Cardiac septum (tissue), 1 donor: Measurements from ENCODE around the gene TMPRSS9. TPM values are rescaled to one million over a fixed set of nuclear protein-coding genes. Genes with fewer than 3 reads are reported as not detected.
"Not testable (repeated sequence)": the region's sequence is repeated elsewhere in the genome, so short reads cannot be mapped to it uniquely, and the experiment has no call there.

Experiments
- DNase-seq: peaks from one replicate; pipeline ENCODE4 v3.0.0-alpha.2; 2020; ENCODE audit warnings: low spot score
- intact Hi-C: fragments of 100-400 bp; cut with DNase I; formaldehyde crosslinking; loops from one replicate; pipeline ENCODE4 v1.14.0; 2022
- total RNA-seq: library from RNA; stranded (reverse); fragmentation: NEBNext Ultra II Directional; extraction: Animal tissue kit (Norgen Biotek cat#: 25700); gene quantifications from one replicate; pipeline ENCODE4 v1.2.1, GENCODE V29; 2021
- donor health status: DM: no; HTN: no; CAD: no.

Gene TMPRSS9
- total RNA-seq, 1 donor from 2014 or later: not detected

DNA sequence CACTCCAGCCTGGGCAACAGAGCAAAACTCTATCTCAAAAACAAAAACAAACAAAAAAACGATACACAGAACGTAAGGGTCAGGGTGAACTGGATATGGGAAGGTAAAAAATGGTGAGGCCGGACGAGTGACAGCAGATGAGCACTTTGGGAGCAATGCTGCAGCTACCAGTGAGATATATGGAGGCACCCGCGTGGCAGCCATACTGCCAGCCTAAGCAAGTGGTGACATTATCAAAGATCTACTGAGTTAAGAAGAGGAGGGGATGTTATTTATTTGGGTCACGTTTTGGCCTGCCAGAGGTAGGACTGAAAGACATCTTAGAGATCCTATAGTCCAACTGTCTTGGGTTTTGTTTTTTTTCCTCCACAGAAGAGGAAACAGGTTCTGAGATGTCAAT, 53.1 kb downstream of the TMPRSS9 start:
- no peak for DNase-seq
- intact Hi-C loops: no loop called here

- DNase-seq: no peak
- intact Hi-C loops: no loop called here
Measured at GRCh38 chr19:2413629-2414028, 53.6 kb downstream of the TMPRSS9 start.

DNA sequence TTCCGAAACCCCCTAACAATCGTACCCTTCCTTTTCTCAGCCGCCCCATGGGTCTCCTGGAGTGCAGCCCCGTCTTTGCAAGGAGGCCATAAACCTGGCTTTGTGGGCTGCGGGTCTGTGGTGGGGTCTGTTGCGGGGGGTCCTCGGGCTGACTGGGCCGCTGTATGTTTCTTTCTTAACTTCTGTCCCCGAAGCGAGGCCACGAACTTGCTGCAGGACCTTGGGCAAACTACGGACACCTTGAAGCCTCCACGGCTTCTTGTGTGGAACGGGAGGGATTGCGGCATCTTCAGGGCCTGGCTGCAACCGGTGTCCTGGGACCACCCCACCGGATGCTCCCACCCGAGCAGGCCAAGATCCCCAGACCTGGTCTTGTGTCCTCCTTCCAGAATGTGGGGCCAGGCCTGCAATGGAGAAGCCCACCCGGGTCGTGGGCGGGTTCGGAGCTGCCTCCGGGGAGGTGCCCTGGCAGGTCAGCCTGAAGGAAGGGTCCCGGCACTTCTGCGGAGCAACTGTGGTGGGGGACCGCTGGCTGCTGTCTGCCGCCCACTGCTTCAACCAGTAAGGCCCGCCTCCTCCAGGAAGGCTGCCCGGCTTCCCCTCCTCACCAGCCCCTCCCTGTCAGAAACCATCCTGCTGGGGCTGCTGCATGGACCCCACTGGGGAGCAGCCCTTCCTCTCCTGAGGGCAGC, 55.4 kb downstream of the TMPRSS9 start:
- no peak for DNase-seq
- intact Hi-C loops: no loop called here

DNA sequence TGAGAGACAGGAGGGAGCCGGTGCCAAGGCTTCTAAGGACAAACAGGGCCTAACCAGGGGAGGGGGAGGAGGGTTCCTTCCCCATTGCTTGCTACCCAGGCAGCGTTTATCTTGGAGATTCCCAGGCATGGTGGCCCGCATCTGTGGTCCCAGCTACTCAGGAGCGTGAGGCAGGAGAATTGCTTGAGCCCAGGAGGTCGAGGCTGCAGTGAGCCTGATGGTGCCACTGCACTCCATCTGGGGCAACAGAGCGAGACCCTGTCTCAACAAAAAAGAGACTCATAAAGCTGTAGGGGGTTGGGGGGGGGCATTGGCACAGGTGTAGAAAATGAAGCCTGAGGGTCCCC, 55.9 kb downstream of the TMPRSS9 start:
- no peak for DNase-seq
- intact Hi-C loops: no loop called here

GRCh38 chr19:2416321-2417097, 56.4 kb downstream of the TMPRSS9 start:
- DNase-seq: no peak

GRCh38 chr19:2417436-2417835, 57.4 kb downstream of the TMPRSS9 start:
- DNase-seq, intact Hi-C loops: not testable (repeated sequence)

More at GRCh38 chr19:2416321-2417097, 56.4 kb downstream of the TMPRSS9 start:
- intact Hi-C loops: no loop called here

DNA sequence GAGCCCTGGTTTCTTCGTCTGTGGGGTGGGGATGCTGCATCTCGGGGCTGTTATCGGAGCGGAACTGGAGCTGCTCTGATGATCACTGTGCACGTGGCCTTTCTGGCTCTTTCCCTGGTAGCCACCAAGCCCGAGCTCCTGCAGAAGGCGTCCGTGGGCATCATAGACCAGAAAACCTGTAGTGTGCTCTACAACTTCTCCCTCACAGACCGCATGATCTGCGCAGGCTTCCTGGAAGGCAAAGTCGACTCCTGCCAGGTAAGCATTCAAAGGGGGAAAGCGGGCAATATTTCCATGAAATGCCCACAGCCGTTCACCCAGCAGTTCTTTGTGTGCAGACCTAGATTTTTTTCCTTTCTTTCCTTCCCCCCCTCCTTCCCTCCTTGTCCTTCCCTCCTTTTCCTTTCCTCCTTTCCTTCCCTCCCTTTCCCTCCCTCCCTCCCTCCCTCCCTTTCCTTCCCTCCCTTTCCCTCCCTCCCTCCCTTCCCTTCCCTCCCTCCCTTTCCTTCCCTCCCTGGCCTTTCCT, 57.9 kb downstream of the TMPRSS9 start:
- no peak for DNase-seq
- intact Hi-C loops: no loop called here

DNA sequence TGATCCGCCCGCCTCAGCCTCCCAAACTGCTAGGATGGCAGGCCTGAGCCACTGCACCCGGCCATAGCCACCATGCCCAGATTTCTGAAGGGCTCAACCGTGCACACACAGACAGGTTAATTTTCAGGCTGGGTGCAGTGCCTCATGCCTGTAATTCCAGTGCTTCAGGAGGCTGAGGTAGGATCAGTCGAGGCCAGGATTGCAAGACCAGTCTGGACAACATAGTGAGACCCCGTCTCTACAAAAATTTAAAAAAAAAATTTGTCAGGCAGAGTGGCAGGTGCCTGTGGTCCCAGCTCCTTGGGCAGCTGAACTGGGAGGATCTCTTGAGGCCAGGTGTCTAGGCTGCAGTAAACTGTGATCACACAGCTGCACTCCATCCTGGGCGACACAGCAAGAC, 59.7 kb downstream of the TMPRSS9 start:
- intact Hi-C loops: no loop called here
- DNase-seq: no peak

- no peak for DNase-seq
- intact Hi-C loops: no loop called here
Measured at GRCh38 chr19:2420490-2420889, 60.4 kb downstream of the TMPRSS9 start.

DNA sequence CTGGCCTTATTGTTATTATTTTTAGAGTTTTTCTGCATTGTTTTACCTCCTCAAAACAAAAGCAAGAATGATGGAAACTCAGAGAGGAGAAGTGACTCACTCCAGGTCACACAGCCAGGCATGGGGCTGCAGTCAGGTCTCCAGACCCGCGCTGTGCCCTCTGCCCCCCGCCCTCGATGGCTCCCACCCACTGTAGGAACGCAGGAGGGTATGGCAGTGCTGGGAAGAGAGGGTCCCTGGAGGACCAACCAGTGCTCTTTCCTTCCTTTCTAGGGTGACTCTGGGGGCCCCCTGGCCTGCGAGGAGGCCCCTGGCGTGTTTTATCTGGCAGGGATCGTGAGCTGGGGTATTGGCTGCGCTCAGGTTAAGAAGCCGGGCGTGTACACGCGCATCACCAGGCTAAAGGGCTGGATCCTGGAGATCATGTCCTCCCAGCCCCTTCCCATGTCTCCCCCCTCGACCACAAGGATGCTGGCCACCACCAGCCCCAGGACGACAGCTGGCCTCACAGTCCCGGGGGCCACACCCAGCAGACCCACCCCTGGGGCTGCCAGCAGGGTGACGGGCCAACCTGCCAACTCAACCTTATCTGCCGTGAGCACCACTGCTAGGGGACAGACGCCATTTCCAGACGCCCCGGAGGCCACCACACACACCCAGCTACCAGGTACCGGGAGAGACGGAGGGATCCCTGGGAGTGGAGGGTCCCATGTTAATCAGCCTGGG, 61.7 kb downstream of the TMPRSS9 start:
- intact Hi-C loops: no loop called here
- DNase-seq: no peak

DNA sequence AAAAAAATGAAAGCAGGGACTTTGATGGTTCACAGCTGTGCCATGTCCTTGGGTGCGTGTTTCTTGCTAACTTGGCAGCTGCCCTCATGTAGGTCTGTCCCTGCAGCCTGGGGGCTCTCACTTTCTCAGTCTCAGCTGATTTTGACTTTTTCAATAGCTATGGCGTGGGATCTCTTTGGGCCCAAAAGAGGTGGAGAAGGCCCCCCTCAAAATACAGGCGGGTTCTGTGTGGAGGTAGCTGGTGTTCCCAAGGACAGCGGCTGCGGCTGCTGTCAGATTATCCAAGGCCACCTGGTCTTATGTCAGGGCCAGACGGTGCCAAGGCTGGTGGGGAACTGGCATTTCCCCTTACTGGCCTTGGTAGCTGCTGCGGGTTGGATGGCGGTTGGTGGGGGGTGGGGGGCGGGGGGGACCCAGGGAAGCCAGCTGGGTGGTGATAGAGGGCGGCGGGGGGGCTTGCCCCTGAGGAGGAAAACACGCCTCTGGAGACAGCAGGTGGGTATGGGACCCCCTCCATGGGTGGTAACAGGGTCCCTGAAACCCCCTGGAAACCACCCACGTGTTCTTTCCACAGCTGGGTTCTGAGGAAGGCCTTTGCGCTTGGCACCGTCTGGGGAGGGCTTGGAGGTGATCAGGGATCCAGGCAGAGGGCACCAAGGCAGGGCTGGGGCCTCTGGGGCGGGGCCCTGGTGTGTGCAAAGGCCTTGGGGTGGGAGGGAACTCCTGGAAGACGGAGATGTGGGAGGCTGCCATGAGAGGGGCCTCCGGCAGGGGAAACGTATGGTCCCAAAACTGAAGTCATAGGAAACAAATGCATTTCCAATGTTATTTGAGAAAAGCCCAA, 63.2 kb downstream of the TMPRSS9 start:
- no peak for DNase-seq

GRCh38 chr19:2423915-2424685, 64.0 kb downstream of the TMPRSS9 start:
- intact Hi-C loops: no loop called here
- DNase-seq: no peak

More for the DNA sequence above, 63.2 kb downstream of the TMPRSS9 start:
- intact Hi-C loops: no loop called here

DNA sequence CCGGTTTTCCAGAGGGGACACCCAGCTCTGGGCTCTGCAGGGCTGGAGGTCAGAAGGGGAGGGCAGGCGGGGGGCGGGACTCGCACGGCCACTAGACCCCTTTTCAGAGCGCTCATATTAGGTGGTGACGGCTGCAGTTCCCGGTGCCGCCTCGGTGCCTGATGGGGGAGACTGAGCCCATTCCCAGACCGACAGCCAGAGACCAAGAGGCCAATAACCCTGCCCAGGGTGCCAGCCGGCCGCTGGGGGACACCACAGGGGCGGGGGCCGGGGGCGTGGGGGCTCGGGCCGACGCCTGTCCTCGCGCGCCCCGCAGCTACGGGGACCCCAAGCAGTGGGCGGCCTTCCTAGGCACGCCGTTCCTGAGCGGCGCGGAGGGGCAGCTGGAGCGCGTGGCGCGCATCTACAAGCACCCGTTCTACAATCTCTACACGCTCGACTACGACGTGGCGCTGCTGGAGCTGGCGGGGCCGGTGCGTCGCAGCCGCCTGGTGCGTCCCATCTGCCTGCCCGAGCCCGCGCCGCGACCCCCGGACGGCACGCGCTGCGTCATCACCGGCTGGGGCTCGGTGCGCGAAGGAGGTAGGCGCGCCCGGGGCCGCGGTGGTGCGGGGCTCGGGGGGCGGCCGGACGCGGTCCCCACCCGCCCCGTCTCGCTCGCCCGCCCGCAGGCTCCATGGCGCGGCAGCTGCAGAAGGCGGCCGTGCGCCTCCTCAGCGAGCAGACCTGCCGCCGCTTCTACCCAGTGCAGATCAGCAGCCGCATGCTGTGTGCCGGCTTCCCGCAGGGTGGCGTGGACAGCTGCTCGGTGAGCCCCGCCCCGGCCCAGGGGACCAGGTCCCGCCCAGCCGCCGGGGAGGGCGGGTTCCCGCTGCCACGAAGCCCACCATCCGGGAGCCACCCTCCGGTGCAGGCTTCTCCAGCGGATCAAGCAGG, 64.9 kb downstream of the TMPRSS9 start:
- DNase-seq: no peak
- intact Hi-C loops: no loop called here

GRCh38 chr19:2425622-2426581, 65.8 kb downstream of the TMPRSS9 start:
- no peak for DNase-seq
- intact Hi-C loops: loop anchor here (2.0 kb wide), 2 partner anchors 29 to 37 kb away; no protein-coding TSS in a partner anchor

DNA sequence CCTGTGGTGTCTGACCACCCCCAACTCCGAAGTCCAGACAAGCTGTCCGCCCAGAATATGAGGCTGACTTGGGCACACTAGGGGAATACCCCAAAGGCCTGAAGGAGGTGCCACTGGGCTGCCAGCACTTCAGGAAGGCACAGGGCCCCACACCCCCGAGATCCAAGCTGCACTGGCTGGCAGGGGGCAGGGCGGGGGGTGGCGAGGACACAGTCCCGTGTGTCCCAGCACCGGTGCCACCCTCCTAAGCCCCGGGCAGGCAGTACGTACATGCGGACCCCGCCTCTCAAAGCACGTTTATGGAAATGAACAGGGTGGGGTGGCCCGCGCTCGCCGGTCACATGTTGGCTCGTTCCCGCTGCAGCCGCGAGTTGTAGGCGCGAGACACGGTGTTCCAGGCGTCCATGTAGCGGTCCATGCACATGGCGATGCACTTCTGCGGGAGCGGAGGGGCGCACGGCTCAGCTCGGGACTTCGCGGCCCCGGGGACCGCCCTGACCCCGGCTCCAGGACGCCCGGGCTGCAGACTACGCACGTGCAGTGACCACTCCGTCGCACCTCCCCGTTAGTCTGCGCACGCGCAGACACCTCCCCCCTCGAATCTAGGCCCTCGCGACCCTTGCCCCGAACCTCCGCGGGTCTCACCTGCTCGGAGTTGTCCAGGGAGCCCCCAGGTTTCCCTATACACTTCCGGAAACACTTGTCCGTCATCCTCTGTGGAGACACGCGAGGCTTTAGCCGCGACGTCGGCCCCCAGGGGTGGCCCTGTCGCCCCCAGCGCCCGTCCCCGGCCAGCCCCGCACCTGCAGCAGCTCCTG, 66.8 kb downstream of the TMPRSS9 start:
- intact Hi-C loops: loop anchor here (2.0 kb wide), 2 partner anchors 28 to 36 kb away; no protein-coding TSS in a partner anchor
- no peak for DNase-seq
